ENCODE results near the gene HOMEZ. TPM values are rescaled to one million over a fixed set of nuclear protein-coding genes. Genes with fewer than 3 reads are reported as not detected.

HOMEZ gene
- total RNA-seq, 1 experiment from 2014 or later, result 7.6 TPM

GRCh38 chr14:23301288-23301968 lies 15.5 kb upstream of the HOMEZ start:
- H3K9me3 ChIP-seq (ENCODE audit: control insufficient read depth, insufficient read depth, low read depth, low read length), result no peaks in the 10 kb centered on the region
- peaks cover 16% of the 10 kb centered on the region for H3K4me1 ChIP-seq (ENCODE audit: control insufficient read depth, insufficient read depth, low read length)
- H3K27me3 ChIP-seq (ENCODE audit: control insufficient read depth, insufficient read depth, low read length), result no peaks in the 10 kb centered on the region
- H3K36me3 ChIP-seq (ENCODE audit: control insufficient read depth, insufficient read depth, low read length), result no peaks in the 10 kb centered on the region
- intact Hi-C loops (cut with micrococcal nuclease; ENCODE audit: unreplicated experiment), result no loop called here
- ChIA-PET CTCF (interaction anchor here (0.6 to 1.1 kb wide), 2 partner anchors 181 to 269 kb away, joined by 3 to 4 read pairs; no protein-coding TSS in a partner anchor), POLR2A (no interaction called here)
- peak overlapping the region; percentile 67 to 90 for H3K4me3 ChIP-seq (ENCODE audit: low read depth in 2 of 2, low read length in 2 of 2)
- no peak for TF ChIP-seq REST (IDR thresholded peaks at IDR 0.05; ENCODE audit: insufficient read depth in 1 of 2, low read depth in 2 of 2, low read length in 1 of 2)
- TF ChIP-seq SIN3A (IDR thresholded peaks at IDR 0.05; ENCODE audit: borderline replicate concordance, insufficient read depth, low read depth, low read length), result no peak; the same call in 1 of the 2 replicates
- TF ChIP-seq POLR2AphosphoS5 (IDR thresholded peaks at IDR 0.05; ENCODE audit: low read depth, low read length), result no peak
- peak; percentile 92 for TF ChIP-seq CTCF (IDR thresholded peaks at IDR 0.05)
- TF ChIP-seq TCF7L2 (IDR thresholded peaks at IDR 0.05; ENCODE audit: low read depth, low read length), result peak; percentile 93
- ATAC-seq (peak; percentile 91), DNase-seq (ENCODE audit: low read depth, low spot score) (peak; percentile 63)
- no TSS peak for BruUV-seq (replicated peaks)
- H3K27ac ChIP-seq (ENCODE audit: low read length), result peak overlapping the region; percentile 81
- in situ Hi-C loops (cut with HindIII; ENCODE audit: low pct_unique_long_range_greater_than_20kb, low sequenced_read_pairs), result no loop called here

GRCh38 chr14:23300687-23301223 lies 14.8 kb upstream of the HOMEZ start:
- H3K4me3 ChIP-seq (ENCODE audit: low read depth in 2 of 2, low read length in 2 of 2), result peak overlapping the region; percentile 67 to 90
- no peaks in the 10 kb centered on the region for H3K27me3 ChIP-seq (ENCODE audit: control insufficient read depth, insufficient read depth, low read length)
- peaks cover 12% of the 10 kb centered on the region for H3K4me1 ChIP-seq (ENCODE audit: control insufficient read depth, insufficient read depth, low read length)
- ATAC-seq, result no peak
- DNase-seq (ENCODE audit: low read depth, low spot score), result no peak
- intact Hi-C loops (cut with micrococcal nuclease; ENCODE audit: unreplicated experiment), result no loop called here
- BruUV-seq (replicated peaks), result TSS peak; percentile 91
- no peaks in the 10 kb centered on the region for H3K36me3 ChIP-seq (ENCODE audit: control insufficient read depth, insufficient read depth, low read length)
- TF ChIP-seq SIN3A (IDR thresholded peaks at IDR 0.05; ENCODE audit: borderline replicate concordance, insufficient read depth, low read depth, low read length) (no peak), CTCF (IDR thresholded peaks at IDR 0.05) (no peak), POLR2AphosphoS5 (IDR thresholded peaks at IDR 0.05; ENCODE audit: low read depth, low read length) (no peak), REST (IDR thresholded peaks at IDR 0.05; ENCODE audit: insufficient read depth in 1 of 2, low read depth in 2 of 2, low read length in 1 of 2) (no peak), TCF7L2 (IDR thresholded peaks at IDR 0.05; ENCODE audit: low read depth, low read length) (no peak)
- H3K9me3 ChIP-seq (ENCODE audit: control insufficient read depth, insufficient read depth, low read depth, low read length), result no peaks in the 10 kb centered on the region
- ChIA-PET POLR2A (no interaction called here), CTCF (interaction anchor here (0.5 to 1.1 kb wide), 2 partner anchors 180 to 793 kb away, joined by 3 to 4 read pairs; no protein-coding TSS in a partner anchor)
- in situ Hi-C loops (cut with HindIII; ENCODE audit: low pct_unique_long_range_greater_than_20kb, low sequenced_read_pairs), result no loop called here
- H3K27ac ChIP-seq (ENCODE audit: low read length), result peak overlapping the region; percentile 93
